Fibroblast of skin of right biceps (primary cell): ENCODE data around the gene RFX3.

Experiments used
- DNase-seq: peaks from one replicate; pipeline ENCODE4 v3.0.0-alpha.2; 2013

The RFX3 gene

GRCh38 chr9:3268223-3268622 lies 257.6 kb downstream of the RFX3 start:
- DNase-seq: no peak

DNA sequence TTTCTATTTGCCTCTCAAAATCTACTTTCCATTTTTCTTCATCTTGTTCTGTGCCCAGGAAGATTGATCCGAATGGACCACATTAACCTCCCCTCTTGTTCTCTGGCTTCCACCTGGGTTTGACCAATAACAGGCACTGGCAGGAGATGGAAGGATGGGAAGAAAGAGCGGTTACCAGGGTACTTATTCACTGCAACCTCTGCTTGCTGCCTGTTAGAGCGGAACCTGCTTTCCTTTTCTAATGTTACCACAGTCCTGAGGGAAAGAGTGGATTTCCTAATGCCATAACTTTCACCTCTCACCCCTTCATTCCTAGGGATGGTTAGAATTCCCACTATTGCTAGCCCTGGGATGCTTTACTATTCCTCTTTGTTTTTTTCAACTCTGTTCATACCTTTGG lies 262.1 kb downstream of the RFX3 start:
- no peak for DNase-seq

GRCh38 chr9:3262826-3263529 lies 262.8 kb downstream of the RFX3 start:
- no peak for DNase-seq

- DNase-seq: peak; percentile 9
Measured at GRCh38 chr9:3261484-3261883, 264.3 kb downstream of the RFX3 start.

DNA sequence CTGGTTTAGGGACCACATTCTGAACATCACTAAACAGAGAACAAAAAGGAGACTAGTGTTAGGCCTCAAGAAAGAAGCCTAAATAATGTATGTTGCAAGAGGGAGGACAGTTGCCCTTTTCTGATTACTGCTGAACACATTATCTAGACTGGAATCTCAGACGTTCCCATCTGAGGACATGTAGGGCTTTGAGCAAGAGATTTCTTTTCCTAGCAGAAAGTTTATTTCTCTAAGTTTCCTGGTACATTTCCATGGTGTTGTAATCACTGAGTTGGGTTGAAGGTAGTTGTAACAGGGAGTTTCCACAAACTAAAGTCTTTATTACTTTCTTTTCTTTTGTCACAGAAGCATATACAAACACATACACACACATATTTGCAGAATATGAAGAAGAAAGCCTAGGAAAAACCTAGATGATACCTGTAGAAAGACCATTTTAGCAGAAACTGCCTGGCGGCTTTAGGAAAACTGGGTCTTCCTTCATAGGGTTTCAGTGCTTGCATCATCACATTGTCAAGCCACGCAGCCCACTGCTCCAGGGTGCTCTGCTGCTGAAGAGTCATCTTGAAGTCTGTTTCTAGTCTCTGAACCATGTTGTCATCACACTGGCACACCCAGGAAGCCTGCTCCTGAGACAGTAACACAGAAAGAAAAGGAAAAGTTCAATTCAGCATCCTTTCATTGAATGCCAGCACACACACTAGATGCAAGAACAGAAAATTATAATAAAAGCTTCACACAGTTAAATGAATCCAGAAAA lies 269.1 kb downstream of the RFX3 start:
- DNase-seq: no peak

DNA sequence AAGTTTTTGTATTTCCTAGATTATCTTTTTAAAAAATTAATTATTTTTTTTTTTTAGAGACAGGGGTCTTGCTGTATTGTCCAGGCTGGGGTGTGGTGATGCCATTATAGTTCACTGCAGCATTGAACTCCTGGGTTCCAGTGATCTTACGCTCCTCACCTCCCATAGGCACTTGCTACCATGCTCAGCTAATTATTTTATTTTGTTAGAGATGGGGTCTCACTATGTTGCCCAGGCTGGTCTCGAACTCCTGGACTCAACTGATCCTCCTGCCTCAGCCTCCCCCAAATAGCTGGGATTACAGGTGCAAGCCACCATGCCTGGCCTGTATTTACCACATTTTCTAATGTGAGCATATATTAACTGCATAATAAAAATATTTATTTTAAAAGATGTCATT lies 274.5 kb downstream of the RFX3 start:
- no peak for DNase-seq

DNA sequence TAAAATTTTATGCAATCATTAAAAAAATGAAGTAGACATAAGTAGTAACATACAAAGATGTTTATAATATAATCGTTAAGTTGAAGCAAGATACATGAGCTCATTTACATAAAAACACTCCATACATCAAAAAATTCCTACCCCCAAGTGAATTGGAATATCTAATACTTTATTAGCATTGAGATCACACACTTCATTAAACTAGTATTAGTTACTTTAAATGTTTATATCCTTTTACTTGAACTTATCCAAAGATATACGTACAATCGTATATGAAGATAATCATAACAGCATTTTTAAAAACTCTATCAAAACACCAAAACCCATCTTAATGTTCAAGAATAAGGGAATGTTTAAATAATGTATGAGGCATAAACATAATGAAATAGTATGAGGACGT lies 275.1 kb downstream of the RFX3 start:
- DNase-seq: no peak

GRCh38 chr9:3247211-3247610 lies 278.6 kb downstream of the RFX3 start:
- no peak for DNase-seq

DNA sequence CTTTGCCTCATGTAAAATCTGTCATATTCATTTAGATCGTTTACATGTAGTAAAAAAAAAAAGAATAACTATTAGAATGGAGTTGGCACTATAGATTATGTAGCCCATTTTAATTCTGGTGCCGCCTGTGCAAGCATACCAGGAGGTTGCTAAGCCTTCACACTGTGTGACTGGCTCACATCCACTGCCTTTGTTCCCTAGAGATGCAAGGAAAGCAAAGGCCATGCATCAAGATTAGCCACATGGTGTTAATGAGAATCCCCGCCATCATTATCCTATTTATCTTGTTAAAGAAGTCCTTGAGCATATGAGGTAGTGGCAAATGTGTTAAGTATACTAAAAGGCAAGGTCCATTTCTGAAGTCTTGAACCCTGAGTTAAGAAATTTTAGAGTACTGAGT lies 279.6 kb downstream of the RFX3 start:
- DNase-seq: no peak

DNA sequence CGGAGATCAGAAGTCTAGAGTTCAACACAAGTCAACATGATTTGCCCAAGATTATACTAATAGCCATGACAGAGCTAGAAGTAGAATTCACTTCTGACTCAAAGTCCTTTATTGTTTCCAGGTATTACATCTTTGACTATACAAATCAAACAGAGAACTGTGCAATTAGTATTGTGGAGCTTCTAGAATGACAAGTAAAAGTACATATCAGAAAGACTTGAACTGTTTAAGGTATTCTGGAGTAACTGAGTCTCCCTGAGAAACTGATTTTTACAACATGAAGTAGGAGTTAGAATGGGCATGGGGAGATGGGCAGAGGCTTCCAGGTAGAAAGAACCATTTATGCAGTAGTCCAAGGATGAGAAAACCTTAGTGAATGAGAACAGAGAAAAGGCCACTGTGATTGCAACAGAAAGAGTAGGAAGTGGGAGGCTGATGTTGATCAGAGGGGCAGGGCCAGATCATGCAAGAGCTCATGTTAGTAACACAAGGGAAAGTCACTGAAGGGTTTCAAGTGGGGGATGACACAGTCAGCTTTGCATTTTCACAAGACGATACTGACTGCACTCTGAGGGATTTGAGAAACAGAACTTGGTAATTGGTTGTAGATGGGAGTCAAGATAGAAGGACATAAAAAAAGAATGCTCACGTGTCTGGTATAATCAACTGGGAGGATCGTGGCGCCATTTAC lies 280.7 kb downstream of the RFX3 start:
- DNase-seq: no peak

- no peak for DNase-seq
Measured at GRCh38 chr9:3243683-3244082, 282.1 kb downstream of the RFX3 start.

DNA sequence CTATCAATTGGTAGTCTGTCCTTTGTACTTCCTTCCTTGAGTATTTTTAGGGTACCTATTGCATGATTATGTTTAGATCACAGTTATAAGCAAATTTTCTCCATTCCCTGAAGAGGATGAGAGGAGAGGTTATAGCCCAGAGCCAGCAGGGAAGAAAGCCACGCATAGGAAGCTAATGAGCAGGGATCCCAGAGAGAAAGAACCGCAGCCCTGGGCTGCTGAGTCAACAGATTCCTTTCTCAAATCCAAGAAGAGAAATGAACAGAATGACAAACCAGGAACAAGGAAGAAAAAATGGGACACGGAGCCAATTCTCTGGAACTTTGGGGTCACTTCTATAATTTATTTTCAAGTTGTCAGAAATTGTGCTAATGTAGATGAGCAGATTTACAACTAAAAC lies 284.5 kb downstream of the RFX3 start:
- DNase-seq: peak; percentile 49

DNA sequence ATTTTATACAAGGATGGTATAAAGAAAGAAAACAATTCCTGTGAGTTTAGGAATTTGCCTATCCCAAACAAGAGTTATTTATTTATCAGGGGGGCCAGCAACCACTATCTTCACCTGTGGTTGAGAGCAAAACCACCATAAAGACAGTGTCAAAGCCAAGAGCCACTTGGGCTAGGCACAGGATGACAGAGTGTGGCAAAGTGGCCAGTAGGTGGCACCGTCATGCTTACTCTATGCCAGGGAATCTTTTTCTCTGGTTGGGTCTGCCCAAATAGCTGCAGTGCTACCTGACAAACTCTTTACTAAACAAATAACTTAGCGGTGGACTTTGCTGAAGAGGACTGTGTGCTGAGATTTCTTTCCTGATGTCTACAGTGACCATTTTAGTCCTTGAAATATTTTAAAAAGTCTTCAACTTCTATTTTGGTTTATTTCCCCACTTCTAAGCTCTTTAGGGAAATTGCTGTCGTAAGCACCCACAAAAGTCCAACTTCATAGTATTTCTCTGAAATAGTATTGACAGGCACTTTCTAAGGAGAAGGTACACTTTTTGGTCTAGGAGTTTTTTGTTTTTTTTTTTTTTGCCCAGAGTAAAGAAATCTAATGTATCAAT lies 285.0 kb downstream of the RFX3 start:
- peak; percentile 64 for DNase-seq

GRCh38 chr9:3239240-3239639 lies 286.6 kb downstream of the RFX3 start:
- DNase-seq: no peak

GRCh38 chr9:3238236-3238635 lies 287.6 kb downstream of the RFX3 start:
- no peak for DNase-seq

GRCh38 chr9:3237121-3237520 lies 288.7 kb downstream of the RFX3 start:
- DNase-seq: peak; percentile 19

DNA sequence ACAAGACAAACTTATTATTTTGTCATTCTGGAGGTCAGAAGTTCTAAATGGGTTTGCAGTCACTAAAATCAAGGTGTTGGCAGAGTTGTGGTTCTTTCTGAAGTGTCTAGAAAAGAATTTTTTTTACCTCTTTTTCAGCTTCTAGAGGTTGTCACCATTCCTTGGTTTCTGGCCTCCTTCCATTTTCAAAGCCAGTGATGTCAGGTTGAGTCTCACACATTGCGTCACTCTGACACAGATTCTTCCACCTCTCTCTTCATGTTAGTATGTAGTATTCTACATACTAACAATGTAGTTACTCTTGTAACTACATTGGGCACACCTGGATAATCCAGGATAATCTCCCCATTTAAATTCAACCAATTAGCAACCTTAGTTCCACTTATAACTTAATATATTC lies 290.3 kb downstream of the RFX3 start:
- no peak for DNase-seq

GRCh38 chr9:3224931-3225330 lies 300.9 kb downstream of the RFX3 start:
- no peak for DNase-seq

DNA sequence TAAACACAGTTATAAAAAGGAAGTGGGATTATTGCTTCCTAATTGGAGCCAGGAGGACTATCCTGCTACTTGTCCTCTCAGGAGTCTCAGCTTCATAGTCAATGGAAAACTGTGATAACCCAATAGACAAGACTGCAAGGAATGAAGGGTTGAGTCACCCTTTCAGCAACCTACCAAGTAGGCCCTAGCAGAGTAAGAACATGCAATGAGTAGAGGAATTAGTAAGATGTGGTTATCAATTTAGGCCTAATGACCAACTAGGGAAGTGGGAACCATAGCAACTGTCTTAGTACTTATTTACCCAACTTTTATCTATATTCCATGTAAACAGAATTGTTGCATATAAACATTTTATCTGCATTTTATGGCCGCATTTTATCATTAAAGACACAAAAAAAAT lies 310.1 kb downstream of the RFX3 start:
- DNase-seq: no peak

DNA sequence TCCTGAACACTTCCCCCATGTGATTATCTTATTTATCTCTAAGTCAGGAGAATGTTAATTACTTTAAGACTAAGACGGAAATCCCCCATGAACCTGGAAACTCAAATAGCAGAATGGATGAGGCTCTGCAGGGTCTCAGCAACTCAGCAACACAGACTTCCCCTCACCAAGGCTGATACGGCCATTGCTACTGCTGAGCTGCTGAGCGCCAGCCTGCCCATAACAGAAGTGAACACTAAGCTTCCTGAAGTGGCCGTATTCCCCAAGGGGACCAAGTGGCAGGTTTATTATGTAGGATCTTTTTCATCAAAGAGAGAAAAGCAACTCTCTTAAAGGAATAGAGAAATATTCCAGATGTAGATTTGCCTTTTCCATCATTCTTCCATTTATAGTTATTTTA lies 311.1 kb downstream of the RFX3 start:
- no peak for DNase-seq

DNA sequence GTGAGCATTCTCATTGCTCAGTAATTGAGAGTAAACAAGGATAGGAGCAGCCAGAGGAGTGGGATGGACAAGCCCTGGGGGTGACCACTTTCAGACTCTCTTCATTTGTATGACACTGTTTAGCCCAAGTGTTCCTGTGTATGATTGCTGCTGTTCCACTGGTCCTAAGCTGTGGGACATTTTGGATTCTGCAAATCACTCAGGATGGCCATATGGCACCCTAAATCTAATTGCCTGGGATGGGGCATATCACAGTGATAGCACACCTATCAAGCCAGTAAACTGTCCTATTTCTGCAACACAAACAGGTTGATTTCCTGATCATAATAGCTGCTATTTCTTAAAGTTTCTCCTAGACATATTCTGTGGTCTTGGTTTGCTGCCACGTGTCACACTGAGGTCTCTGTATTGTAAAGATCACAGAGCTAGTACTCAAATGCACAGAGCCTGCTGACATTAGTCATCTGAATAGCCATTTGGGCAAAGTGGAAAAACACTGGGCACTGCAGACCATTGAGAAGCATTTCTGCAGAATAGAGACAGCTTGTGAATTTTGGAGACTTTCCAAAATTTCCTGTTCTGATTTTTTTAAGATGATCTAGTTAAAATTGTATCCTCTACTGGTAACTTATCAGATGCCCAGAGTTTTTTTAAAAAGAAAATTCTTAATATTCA lies 320.2 kb downstream of the RFX3 start:
- no peak for DNase-seq

DNA sequence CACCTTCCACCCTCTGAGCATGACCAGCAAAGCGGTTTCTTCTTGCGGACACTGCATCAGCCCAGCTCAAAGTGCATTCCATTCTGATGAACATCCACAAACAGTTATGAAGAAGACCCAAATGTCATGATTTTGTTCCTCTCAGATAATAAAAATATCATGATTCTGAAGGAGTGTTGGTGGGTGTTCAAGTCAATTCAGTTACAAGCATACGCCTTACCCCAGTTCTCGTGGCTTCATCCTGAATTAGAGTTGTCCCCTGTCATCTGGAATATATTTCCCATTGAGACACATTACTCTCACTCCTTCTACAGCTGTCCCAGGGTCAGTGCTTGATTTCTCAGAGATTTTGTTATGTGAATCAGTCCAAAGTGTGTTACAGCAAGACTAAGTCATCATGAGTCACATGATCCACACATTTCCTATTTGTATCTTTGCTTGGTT lies 325.4 kb downstream of the RFX3 start:
- DNase-seq: peak; percentile 79

- no peak for DNase-seq
Measured at GRCh38 chr9:3193791-3194190, 332.0 kb downstream of the RFX3 start.
